GM12874 (cell line): ENCODE measurements around the gene ORC2.

Source experiments
- TF ChIP-seq, protein P1 (sequence below): IDR thresholded peaks from 2 replicates; pipeline ENCODE4 v1.5.1; 2011; ENCODE audit warnings: low read depth, mild to moderate bottlenecking, control low read depth, low read length, moderate library complexity; ENCODE audit not compliant: insufficient read depth

ORC2 gene

DNA sequence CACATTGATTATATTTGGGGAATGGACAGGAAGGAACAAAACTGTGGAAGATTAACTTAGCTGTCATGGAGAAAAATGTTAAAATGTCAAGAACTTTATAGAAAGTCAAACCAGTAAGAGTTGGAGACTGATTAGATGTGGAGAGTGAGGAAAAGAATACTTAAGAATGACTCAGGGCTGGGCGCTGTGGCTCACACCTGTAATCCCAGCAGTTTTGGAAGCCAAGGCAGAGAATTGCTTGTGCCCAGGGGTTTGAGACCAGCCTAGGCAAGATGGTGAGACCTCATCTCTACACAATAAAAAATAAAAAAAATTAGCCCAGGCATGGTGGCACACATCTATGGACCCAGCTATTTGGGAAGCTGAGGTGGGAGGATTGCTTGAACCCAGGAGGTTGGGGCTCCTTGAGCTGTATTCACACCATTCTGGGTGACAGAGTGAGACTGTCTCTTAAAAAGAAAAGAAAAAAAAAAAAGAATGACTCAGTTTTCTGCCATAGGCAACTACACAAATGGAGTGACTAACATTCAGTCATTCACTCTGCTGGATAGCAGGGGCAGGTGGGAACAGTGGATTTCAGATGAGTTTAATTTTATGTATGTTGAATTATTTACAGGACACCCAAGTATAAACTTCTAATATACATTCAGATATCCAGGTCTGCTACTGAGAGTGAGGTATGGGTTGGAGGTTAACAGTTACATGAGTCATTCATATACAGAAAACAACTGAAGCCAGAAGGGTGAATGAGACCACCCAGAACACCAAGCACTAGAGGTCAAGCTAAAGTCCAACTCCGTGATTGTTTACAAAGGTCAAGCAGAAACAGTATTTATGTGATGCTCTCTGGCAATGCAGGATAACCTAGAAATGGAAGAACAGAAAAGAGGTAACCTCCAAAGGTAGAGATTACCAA lies 33.9 kb downstream of the ORC2 start:
- TF ChIP-seq, protein P1, sequence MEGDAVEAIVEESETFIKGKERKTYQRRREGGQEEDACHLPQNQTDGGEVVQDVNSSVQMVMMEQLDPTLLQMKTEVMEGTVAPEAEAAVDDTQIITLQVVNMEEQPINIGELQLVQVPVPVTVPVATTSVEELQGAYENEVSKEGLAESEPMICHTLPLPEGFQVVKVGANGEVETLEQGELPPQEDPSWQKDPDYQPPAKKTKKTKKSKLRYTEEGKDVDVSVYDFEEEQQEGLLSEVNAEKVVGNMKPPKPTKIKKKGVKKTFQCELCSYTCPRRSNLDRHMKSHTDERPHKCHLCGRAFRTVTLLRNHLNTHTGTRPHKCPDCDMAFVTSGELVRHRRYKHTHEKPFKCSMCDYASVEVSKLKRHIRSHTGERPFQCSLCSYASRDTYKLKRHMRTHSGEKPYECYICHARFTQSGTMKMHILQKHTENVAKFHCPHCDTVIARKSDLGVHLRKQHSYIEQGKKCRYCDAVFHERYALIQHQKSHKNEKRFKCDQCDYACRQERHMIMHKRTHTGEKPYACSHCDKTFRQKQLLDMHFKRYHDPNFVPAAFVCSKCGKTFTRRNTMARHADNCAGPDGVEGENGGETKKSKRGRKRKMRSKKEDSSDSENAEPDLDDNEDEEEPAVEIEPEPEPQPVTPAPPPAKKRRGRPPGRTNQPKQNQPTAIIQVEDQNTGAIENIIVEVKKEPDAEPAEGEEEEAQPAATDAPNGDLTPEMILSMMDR, result no peak

DNA sequence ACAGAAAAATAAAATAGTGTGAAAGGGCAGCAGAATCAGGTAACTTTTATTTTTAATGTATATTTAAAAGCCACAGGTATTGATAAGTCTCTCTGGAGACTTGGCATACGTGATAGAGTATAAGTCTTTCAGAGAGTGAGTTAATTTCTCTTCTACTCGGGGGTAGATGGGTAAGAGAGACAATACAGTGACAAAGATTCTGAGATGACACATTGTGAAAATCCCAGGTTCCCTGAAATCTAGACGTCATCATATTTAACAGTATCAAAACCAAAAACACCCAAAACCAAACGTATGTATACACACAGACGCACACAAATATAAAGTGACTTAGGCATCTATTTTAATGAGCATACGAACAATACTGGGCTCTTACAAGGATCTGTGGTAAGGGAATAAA lies 41.0 kb downstream of the ORC2 start:
- TF ChIP-seq, protein P1, result no peak

DNA sequence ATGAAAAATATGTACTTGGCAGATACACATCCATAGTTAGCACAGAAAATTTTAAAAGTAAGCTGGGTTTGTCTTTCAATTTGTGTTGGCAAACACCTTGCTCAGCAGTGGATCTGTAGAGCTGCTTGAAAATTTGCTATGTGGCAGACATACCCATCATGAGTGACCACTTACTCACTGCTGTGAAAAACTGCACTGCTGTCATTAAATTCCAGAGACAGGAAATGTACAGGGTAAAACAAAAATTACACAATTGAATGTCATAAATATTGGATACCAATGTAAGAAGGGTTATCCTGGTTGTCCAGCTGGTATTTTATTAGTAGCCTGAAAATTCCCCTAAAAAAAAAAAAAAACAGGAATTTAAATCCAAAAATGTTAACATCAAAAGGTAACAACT lies 49.8 kb downstream of the ORC2 start:
- TF ChIP-seq, protein P1, result no peak

DNA sequence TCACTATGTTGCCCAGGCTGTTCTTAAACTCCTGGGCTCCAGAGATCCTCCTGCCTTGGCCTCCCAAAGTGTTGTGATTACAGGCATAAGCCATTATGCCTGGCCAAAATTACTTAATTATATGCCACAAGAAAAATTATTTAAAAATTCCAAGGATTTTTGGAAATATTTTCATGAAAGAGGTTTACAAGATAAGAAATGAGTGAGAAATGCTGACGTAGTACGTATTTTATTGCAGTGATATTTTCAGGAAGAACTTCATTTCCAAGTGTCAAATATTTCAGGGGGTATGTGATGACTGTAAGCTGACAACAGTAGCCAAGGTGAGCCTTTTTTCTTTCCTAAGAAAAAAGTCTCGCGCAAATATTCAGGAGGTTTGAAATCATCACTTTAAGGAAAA lies 53.5 kb downstream of the ORC2 start:
- TF ChIP-seq, protein P1, result no peak

DNA sequence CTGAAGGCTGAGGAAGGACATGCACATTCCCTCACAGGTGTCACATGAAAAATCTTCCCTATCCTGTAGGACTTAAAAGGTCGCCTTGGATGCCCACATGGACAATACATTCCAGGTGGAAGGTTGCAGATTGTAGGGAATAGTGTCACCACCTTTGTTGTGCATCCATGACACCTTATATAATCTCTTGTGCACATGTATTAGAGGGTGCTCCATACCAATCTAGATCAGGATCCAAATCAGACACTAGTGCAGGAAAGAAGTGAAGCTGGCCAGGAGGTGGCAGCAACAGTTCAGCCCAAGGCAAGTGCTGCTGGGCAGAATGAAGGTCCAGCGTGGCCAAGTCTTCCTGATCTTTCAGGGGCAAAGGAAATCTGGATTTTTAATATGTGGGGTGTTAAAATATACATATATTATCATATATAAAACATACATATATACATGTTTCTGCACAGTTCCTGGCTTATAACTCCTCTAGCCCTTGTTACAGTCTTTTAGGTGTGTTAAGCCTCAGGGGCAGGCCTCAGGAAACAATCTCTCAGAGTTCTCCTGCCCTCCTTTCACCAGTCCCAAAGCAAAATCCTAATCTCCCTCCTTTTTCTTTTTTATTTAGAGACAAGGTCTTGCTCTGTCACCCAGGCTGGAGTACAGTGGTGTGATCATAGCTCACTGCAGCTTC lies 57.7 kb downstream of the ORC2 start:
- TF ChIP-seq, protein P1, result peak; percentile 66

DNA sequence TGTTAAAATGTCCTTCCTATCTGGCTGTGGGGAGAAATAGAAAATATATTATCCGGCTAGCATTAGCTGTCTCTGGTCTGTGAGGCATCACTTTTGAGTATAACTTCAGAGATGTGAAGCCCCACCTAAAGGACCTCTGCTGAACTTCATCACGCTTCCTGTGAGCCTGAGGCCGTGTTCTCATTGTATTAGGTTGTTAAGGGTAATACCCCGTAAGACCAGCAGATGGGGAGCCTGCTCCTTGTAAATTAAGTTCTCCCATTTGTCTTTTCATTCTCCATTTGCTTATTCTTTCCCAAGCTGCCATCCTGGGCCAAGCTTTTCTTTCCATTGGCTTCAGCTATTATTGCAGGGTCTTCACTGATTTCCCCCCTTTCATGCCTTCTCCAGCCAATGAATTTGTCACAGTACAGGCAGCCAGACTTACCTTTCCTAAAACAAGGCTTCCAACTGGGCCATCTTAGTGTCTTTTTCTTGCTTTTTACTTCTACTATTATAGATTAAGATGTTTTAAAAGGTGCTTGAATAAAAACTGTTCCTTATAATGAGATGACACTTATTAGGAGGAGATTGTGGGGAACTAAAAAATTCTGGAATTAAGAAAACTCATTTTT lies 61.9 kb downstream of the ORC2 start:
- TF ChIP-seq, protein P1, result peak; percentile 74

DNA sequence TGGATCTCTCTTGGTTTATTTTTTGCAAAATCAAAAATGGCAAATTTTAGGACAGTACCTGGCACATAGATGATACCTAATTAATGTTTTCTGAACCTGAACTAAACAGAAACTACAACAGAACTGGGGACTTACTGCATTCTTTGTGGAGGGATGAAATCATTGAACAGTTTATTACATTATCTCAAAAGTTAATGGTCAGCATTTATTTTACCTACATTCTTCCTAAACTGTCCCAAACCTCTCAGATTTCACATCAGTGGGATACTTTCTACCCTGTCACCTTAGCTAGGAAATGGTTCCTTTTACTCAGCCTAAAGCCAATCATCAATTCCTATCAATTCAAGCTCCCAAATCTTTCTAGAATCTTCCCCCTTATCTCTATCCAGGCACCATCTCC lies 64.0 kb downstream of the ORC2 start:
- TF ChIP-seq, protein P1, result no peak
